HFF-Myc (cell line): ENCODE data around the gene TSPAN14.
"Not testable (repeated sequence)": the region's sequence is repeated elsewhere in the genome, so short reads cannot be mapped to it uniquely, and the experiment has no call there.

ENCODE experiments used
- DNase-seq: peaks from one replicate; pipeline ENCODE4 v3.0.0-alpha.2; 2011; ENCODE audit warnings: low read depth; ENCODE audit errors: extremely low read depth
- H3K4me3 ChIP-seq: replicated peaks from 2 replicates; pipeline ENCODE4 v1.5.1; 2011; ENCODE audit warnings: low read depth, mild to moderate bottlenecking, control low read depth, low read length
- CTCF ChIP-seq: IDR thresholded peaks from 2 replicates; pipeline ENCODE4 v1.5.1; 2012; ENCODE audit warnings: mild to moderate bottlenecking, low read depth, low read length, control low read depth; ENCODE audit errors: missing control alignments

Gene TSPAN14

GRCh38 chr10:80413271-80413996 is 40.7 kb upstream of the TSPAN14 start:
- DNase-seq, result peak; percentile 55
- TF ChIP-seq CTCF, result no peak
- H3K4me3 ChIP-seq, result no peak overlapping the region

GRCh38 chr10:80414142-80414895 is 39.8 kb upstream of the TSPAN14 start:
- H3K4me3 ChIP-seq, result no peak overlapping the region
- no peak for TF ChIP-seq CTCF
- DNase-seq, result peak; percentile 66

GRCh38 chr10:80415734-80416478 is 38.2 kb upstream of the TSPAN14 start:
- DNase-seq, result no peak
- no peak for TF ChIP-seq CTCF
- H3K4me3 ChIP-seq, result no peak overlapping the region

GRCh38 chr10:80416479-80417098 is 37.5 kb upstream of the TSPAN14 start:
- no peak for TF ChIP-seq CTCF
- no peak for DNase-seq
- no peak overlapping the region for H3K4me3 ChIP-seq

GRCh38 chr10:80417256-80417655 is 36.9 kb upstream of the TSPAN14 start:
- not testable (repeated sequence) for H3K4me3 ChIP-seq, DNase-seq

- no peak for TF ChIP-seq CTCF
- no peak for DNase-seq
- no peak overlapping the region for H3K4me3 ChIP-seq
Observed at GRCh38 chr10:80421050-80421706, 32.9 kb upstream of the TSPAN14 start.
